IMR-90 (cell line): ENCODE results near the gene SLC2A1. TPM values are rescaled to one million over a fixed set of nuclear protein-coding genes. Genes with fewer than 3 reads are reported as not detected.

Experiments used
- ATAC-seq: fragments of 200-7000 bp; cut with Tn5 transposase; 2 replicates; pipeline ENCODE4 v1.9.1; 2020; ENCODE audit warnings: low read depth, mild to moderate bottlenecking, moderate library complexity
- BruUV-seq: library from RNA; stranded (reverse); fragments of 400-500 nt; replicated peaks from 2 replicates; lab custom pipeline; 2021; lab: Mats Ljungman, UMichigan
- CTCF ChIA-PET: fragments of 300-600 bp; formaldehyde crosslinking; extraction: SDS; loops from one replicate; lab custom pipeline; 2021; ENCODE audit warnings: antibody characterized with exemption; lab: Yijun Ruan, JAX
- POLR2A ChIA-PET: fragments of 300-600 bp; sonication (Branson Sonifier 250); formaldehyde crosslinking; loops from one replicate; lab custom pipeline; 2022; ENCODE audit warnings: antibody characterized with exemption; ENCODE audit not compliant: unreplicated experiment; lab: Charles Lee
- DNase-seq: peaks from one replicate; pipeline ENCODE4 v3.0.0; 2013
- H2AFZ ChIP-seq: replicated peaks from 2 replicates; pipeline ENCODE3; 2013; ENCODE audit warnings: low read length, mild to moderate bottlenecking; ENCODE audit not compliant: poor library complexity
- H2AK5ac ChIP-seq: 2 replicates; pipeline ENCODE4 v1.6.1; 2013; ENCODE audit warnings: low read depth, low read length, inconsistent platforms
- H2AK9ac ChIP-seq: replicated peaks from 2 replicates; pipeline ENCODE3; 2013; ENCODE audit warnings: mild to moderate bottlenecking, low read depth, low read length, moderate library complexity; ENCODE audit not compliant: poor library complexity
- H2BK120ac ChIP-seq: 2 replicates; pipeline ENCODE4 v1.6.1; 2013; ENCODE audit warnings: low read depth, low read length, inconsistent platforms
- H2BK15ac ChIP-seq: 3 replicates; pipeline ENCODE4 v1.6.1; 2013; ENCODE audit warnings: low read depth, low read length, inconsistent platforms
- H2BK20ac ChIP-seq: 2 replicates; pipeline ENCODE4 v1.6.1; 2013; ENCODE audit warnings: low read depth, mild to moderate bottlenecking, inconsistent platforms, low read length, moderate library complexity
- H2BK5ac ChIP-seq: 2 replicates; pipeline ENCODE4 v1.6.1; 2013; ENCODE audit warnings: mild to moderate bottlenecking, low read depth, low read length, inconsistent platforms; ENCODE audit not compliant: poor library complexity, severe bottlenecking
- H3K14ac ChIP-seq: replicated peaks from 2 replicates; pipeline ENCODE4 v1.6.1; 2013; ENCODE audit warnings: low read depth, low read length, inconsistent platforms
- H3K18ac ChIP-seq: 2 replicates; pipeline ENCODE4 v1.6.1; 2013; ENCODE audit warnings: low read depth, low read length, control low read depth
- H3K23ac ChIP-seq: 2 replicates; pipeline ENCODE4 v1.6.1; 2013; ENCODE audit warnings: low read depth, low read length, inconsistent platforms
- H3K27ac ChIP-seq: 2 replicates; pipeline ENCODE4 v1.5.1; 2013; ENCODE audit warnings: mild to moderate bottlenecking, control low read depth, low read length; ENCODE audit not compliant: insufficient read depth
- H3K27me3 ChIP-seq: 2 replicates; pipeline ENCODE4 v1.6.1; 2013; ENCODE audit warnings: low read length; ENCODE audit not compliant: control insufficient read depth, insufficient read depth
- H3K36me3 ChIP-seq: 2 replicates; pipeline ENCODE4 v1.6.1; 2013; ENCODE audit warnings: low read length, mixed read lengths; ENCODE audit not compliant: control insufficient read depth, insufficient read depth
- H3K4ac ChIP-seq: 2 replicates; pipeline ENCODE4 v1.6.1; 2013; ENCODE audit warnings: low read depth, low read length, inconsistent platforms
- H3K4me1 ChIP-seq: 2 replicates; pipeline ENCODE4 v1.6.1; 2013; ENCODE audit warnings: low read length, mixed read lengths; ENCODE audit not compliant: control insufficient read depth, insufficient read depth
- H3K4me2 ChIP-seq: 2 replicates; pipeline ENCODE4 v1.6.1; 2013; ENCODE audit warnings: low read depth, mild to moderate bottlenecking, control low read depth, low read length, moderate library complexity
- H3K4me3 ChIP-seq: 2 replicates; pipeline ENCODE4 v1.5.1; 2013; ENCODE audit warnings: low read depth, mild to moderate bottlenecking, control low read depth, low read length, moderate library complexity; ENCODE audit not compliant: insufficient read depth
- H3K56ac ChIP-seq: 2 replicates; pipeline ENCODE4 v1.6.1; 2013; ENCODE audit warnings: low read length, inconsistent platforms; ENCODE audit not compliant: insufficient read depth; ENCODE audit errors: extremely low read depth
- H3K79me1 ChIP-seq, 2 experiments: 2 replicates each; pipeline ENCODE4 v1.6.1; 2013; ENCODE audit warnings: low read length in 2 of 2, inconsistent platforms in 1 of 2, low read depth in 1 of 2
- H3K9ac ChIP-seq: 2 replicates; pipeline ENCODE4 v1.6.1; 2013; ENCODE audit warnings: low read depth, low read length, control low read depth
- H3K9me1 ChIP-seq: 2 replicates; pipeline ENCODE4 v1.6.1; 2013; ENCODE audit warnings: low read length, inconsistent platforms; ENCODE audit not compliant: insufficient read depth
- H3K9me3 ChIP-seq: 2 replicates; pipeline ENCODE4 v1.6.1; 2013; ENCODE audit warnings: low read length; ENCODE audit not compliant: control insufficient read depth, insufficient read depth
- H4K20me1 ChIP-seq: 2 replicates; pipeline ENCODE4 v1.6.1; 2013; ENCODE audit warnings: low read length, inconsistent platforms; ENCODE audit not compliant: insufficient read depth
- H4K5ac ChIP-seq: 2 replicates; pipeline ENCODE4 v1.6.1; 2013; ENCODE audit warnings: mild to moderate bottlenecking, low read depth, low read length, control low read depth
- H4K8ac ChIP-seq, 2 experiments: 2 replicates each; pipeline ENCODE4 v1.6.1; 2013; ENCODE audit warnings: low read depth in 2 of 2, low read length in 2 of 2, control low read depth in 1 of 2, inconsistent platforms in 1 of 2
- H4K91ac ChIP-seq: 2 replicates; pipeline ENCODE4 v1.6.1; 2013; ENCODE audit warnings: low read depth, low read length, inconsistent platforms; ENCODE audit not compliant: insufficient read depth
- BHLHE40 ChIP-seq: fragments of 150-350 bp; IDR thresholded peaks from 2 replicates; pipeline ENCODE4 v1.6.1; 2016; ENCODE audit warnings: mild to moderate bottlenecking, low read depth, low read length
- CEBPB ChIP-seq: IDR thresholded peaks from 2 replicates; pipeline ENCODE4 v1.6.1; 2012; ENCODE audit warnings: low read depth, low read length, improper control_type of control experiment
- CHD1 ChIP-seq: IDR thresholded peaks from 2 replicates; pipeline ENCODE4 v1.6.1; 2012; ENCODE audit warnings: low read depth, low read length, improper control_type of control experiment
- ELK1 ChIP-seq: fragments of 150-350 bp; IDR thresholded peaks from 2 replicates; pipeline ENCODE4 v1.6.1; 2016; ENCODE audit warnings: low read depth, mild to moderate bottlenecking, low read length, moderate library complexity, borderline replicate concordance
- FOS ChIP-seq: fragments of 150-350 bp; IDR thresholded peaks from 2 replicates; pipeline ENCODE4 v1.6.1; 2016; ENCODE audit warnings: low read depth, low read length
- MAFK ChIP-seq: IDR thresholded peaks from 2 replicates; pipeline ENCODE4 v1.6.1; 2012; ENCODE audit warnings: low read depth, low read length, improper control_type of control experiment
- MAZ ChIP-seq: IDR thresholded peaks from 2 replicates; pipeline ENCODE4 v1.6.1; 2012; ENCODE audit warnings: low read depth, mild to moderate bottlenecking, low read length, improper control_type of control experiment, moderate library complexity, borderline replicate concordance
- MXI1 ChIP-seq: IDR thresholded peaks from 2 replicates; pipeline ENCODE4 v1.6.1; 2012; ENCODE audit warnings: low read depth, mild to moderate bottlenecking, low read length, moderate library complexity, borderline replicate concordance
- NFE2L2 ChIP-seq: fragments of 150-350 bp; IDR thresholded peaks from 2 replicates; pipeline ENCODE4 v1.6.1; 2016; ENCODE audit warnings: low read depth, mild to moderate bottlenecking, low read length
- POLR2A ChIP-seq: IDR thresholded peaks from 2 replicates; pipeline ENCODE4 v1.6.1; 2012; ENCODE audit warnings: mild to moderate bottlenecking, low read depth, low read length
- RAD21 ChIP-seq: IDR thresholded peaks from 2 replicates; pipeline ENCODE4 v1.6.1; 2012; ENCODE audit warnings: low read length, improper control_type of control experiment
- RCOR1 ChIP-seq: IDR thresholded peaks from 2 replicates; pipeline ENCODE4 v1.6.1; 2012; ENCODE audit warnings: mild to moderate bottlenecking, low read length, improper control_type of control experiment; ENCODE audit not compliant: insufficient replicate concordance
- RFX5 ChIP-seq: IDR thresholded peaks from 2 replicates; pipeline ENCODE4 v1.8.0; 2012; ENCODE audit warnings: low read depth, mild to moderate bottlenecking, low read length, moderate library complexity
- SMC3 ChIP-seq: fragments of 150-350 bp; IDR thresholded peaks from 2 replicates; pipeline ENCODE4 v1.6.1; 2016; ENCODE audit warnings: low read depth, mild to moderate bottlenecking, antibody characterized with exemption, low read length, moderate library complexity
- WGBS, 2 experiments: methylation state at CpG; one replicate each; pipeline versions ENCODE4 v1.1.5 to v1.1.7; 2013; ENCODE audit warnings: missing lambda C conversion rate in 2 of 2; ENCODE audit not compliant: insufficient read length in 1 of 2; ENCODE audit errors: extremely low coverage in 2 of 2; 5-methylcytosine and 5-hydroxymethylcytosine counted together
- dilution Hi-C: fragments of 300-500 bp; cut with HindIII; formaldehyde crosslinking; loops from one replicate; pipeline ENCODE4 v1.14.3; 2018; ENCODE audit warnings: low sequenced_read_pairs; ENCODE audit not compliant: unreplicated experiment
- in situ Hi-C: fragments of 300-500 bp; cut with MboI; formaldehyde crosslinking; loops from 3 replicates; pipeline ENCODE4 v1.14.3; 2019; ENCODE audit warnings: low sequenced_read_pairs, inconsistent platforms, mixed read lengths
- intact Hi-C: fragments of 100-400 bp; cut with micrococcal nuclease; formaldehyde crosslinking; loops from 2 replicates; pipeline ENCODE4 v1.10.0; 2022
- polyA plus RNA-seq, 3 experiments: library from polyadenylated mRNA; depleted of rRNA; stranded (reverse); fragments of >200 nt; gene quantifications; 2 replicates each; pipeline ENCODE4 v1.2.3, GENCODE V29; 2012; ENCODE audit warnings: low replicate concordance in 1 of 3
- total RNA-seq: library from RNA; depleted of rRNA; stranded (reverse); fragments of >200 nt; gene quantifications from 2 replicates; pipeline ENCODE4 v1.2.3, GENCODE V29; 2012
- TF ChIP-seq, protein P1 (sequence below): conservative IDR thresholded peaks from 2 replicates; pipeline ENCODE4 v1.5.1; 2012; ENCODE audit warnings: mild to moderate bottlenecking, low read depth, low read length, improper control_type of control experiment
- TF ChIP-seq, protein P2 (sequence below): fragments of 150-350 bp; IDR thresholded peaks from 2 replicates; pipeline ENCODE4 v1.6.1; 2017; ENCODE audit warnings: mild to moderate bottlenecking, antibody characterized with exemption, low read length, low read depth

Gene SLC2A1
- total and polyA plus RNA-seq, 2 of the 4 experiments (the other 2 are of a cell fraction) = 200 to 395 TPM

DNA sequence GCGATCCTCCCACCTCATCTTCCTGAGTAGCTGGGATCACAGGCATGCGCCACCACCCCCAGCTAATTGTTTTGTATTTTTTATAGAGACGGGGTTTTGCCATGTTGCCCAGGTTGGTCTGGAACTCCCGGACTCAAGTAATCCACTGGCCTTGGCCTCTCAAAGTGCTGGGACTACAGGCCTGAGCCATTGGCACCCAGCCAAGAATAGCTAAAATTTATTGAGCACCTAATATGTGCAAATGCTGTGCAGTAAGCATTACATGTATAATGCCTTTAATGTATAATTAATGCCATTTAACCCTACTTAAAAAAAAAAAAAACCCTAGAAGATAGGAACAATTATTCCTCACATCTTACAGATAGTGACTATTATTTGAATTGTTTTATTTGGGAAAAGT, 69.4 kb downstream of the SLC2A1 start:
- Histone ChIP-seq H3K9me3 (no peaks in the 10 kb centered on the region), H2AK9ac (no peak overlapping the region), H3K27me3 (peaks cover 12% of the 10 kb centered on the region), H2BK5ac (no peak overlapping the region), H3K23ac (no peak overlapping the region), H3K4me3 (no peak overlapping the region), H3K9ac (no peak overlapping the region), H3K18ac (no peak overlapping the region), H3K56ac (no peak overlapping the region), H4K91ac (no peak overlapping the region), H4K5ac (no peak overlapping the region), H4K20me1 (no peaks in the 10 kb centered on the region; the same call in 1 of the 2 replicates), H2AK5ac (no peak overlapping the region), H3K79me1 (no peaks in the 10 kb centered on the region), H3K27ac (no peak overlapping the region), H3K9me1 (no peaks in the 10 kb centered on the region), H3K4ac (no peak overlapping the region), H2BK120ac (no peak overlapping the region), H3K4me2 (no peak overlapping the region), H2AFZ (no peak overlapping the region), H3K14ac (no peak overlapping the region), H2BK20ac (no peak overlapping the region), H3K4me1 (no peaks in the 10 kb centered on the region), H4K8ac (no peak overlapping the region), H2BK15ac (no peak overlapping the region), H3K36me3 (no peaks in the 10 kb centered on the region)
- ATAC-seq = no peak
- POLR2A ChIA-PET = no interaction called here
- in situ Hi-C loops = no loop called here
- 100% methylated on average over 1 of the region's 4 CpGs; no CpG with 5 or more reads in 1 of the 2 experiments for WGBS, 2 experiments
- no peak for DNase-seq
- dilution Hi-C loops = no loop called here
- CTCF ChIA-PET = no interaction called here
- BruUV-seq = no TSS peak
- TF ChIP-seq, protein P1, sequence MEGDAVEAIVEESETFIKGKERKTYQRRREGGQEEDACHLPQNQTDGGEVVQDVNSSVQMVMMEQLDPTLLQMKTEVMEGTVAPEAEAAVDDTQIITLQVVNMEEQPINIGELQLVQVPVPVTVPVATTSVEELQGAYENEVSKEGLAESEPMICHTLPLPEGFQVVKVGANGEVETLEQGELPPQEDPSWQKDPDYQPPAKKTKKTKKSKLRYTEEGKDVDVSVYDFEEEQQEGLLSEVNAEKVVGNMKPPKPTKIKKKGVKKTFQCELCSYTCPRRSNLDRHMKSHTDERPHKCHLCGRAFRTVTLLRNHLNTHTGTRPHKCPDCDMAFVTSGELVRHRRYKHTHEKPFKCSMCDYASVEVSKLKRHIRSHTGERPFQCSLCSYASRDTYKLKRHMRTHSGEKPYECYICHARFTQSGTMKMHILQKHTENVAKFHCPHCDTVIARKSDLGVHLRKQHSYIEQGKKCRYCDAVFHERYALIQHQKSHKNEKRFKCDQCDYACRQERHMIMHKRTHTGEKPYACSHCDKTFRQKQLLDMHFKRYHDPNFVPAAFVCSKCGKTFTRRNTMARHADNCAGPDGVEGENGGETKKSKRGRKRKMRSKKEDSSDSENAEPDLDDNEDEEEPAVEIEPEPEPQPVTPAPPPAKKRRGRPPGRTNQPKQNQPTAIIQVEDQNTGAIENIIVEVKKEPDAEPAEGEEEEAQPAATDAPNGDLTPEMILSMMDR = no peak
- TF ChIP-seq NFE2L2 (no peak), MXI1 (no peak), MAFK (no peak), RFX5 (no peak), SMC3 (no peak), POLR2A (no peak), CHD1 (no peak), MAZ (no peak), CEBPB (no peak), FOS (no peak), RAD21 (no peak), ELK1 (no peak), RCOR1 (no peak), BHLHE40 (no peak)
- TF ChIP-seq, protein P2, sequence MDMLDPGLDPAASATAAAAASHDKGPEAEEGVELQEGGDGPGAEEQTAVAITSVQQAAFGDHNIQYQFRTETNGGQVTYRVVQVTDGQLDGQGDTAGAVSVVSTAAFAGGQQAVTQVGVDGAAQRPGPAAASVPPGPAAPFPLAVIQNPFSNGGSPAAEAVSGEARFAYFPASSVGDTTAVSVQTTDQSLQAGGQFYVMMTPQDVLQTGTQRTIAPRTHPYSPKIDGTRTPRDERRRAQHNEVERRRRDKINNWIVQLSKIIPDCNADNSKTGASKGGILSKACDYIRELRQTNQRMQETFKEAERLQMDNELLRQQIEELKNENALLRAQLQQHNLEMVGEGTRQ = no peak
- intact Hi-C loops = no loop called here
